ENCODE results near the gene FNDC10.
"Not testable (repeated sequence)": the region's sequence is repeated elsewhere in the genome, so short reads cannot be mapped to it uniquely, and the experiment has no call there.

Gene FNDC10

DNA sequence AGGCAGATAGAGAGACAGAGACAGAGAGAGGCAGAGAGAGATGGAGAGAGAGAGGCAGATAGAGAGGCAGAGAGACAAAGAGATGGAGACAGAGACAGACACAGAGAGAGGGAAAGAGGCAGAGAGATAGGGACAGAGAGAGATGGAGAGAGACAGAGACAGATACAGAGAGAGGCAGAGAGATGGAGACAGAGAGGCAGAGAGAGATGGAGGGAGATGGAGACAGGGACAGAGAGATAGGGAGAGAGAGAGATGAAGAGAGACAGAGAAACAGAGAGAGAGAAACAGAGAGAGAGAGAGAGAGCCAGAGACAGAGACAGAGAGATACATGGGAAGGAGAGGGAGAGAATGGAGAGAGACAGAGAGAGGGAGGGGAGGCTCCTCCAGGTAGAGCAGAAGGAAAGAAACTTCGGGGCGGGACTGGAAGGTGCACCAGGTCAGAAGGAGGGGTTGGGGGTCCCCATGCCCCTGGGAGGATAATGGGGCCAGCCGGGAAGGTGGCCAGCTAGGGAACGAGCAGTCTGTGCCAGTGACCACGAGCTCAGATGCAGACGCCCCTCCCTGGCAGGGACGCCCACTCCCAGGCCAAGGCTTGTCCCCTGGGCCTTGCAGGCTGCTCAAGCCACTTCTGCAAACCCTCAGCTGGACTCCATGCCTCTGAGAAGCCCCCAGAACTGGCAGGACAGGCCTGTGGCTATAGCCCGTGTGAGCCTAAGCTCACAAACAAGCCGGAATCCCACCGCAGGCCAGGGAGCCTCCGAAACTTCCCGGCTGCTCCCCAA is 3.3 kb downstream of the FNDC10 start:
- Histone ChIP-seq H3F3A (ENCODE audit: insufficient read depth, low read length) (no peaks in the 10 kb centered on the region), H2AFZ (ENCODE audit: low read length) (no peak overlapping the region), H3K36me3 (ENCODE audit: insufficient read depth, low read length) (no peaks in the 10 kb centered on the region), H3K27ac (ENCODE audit: low read depth, low read length, poor library complexity, severe bottlenecking) (no peak overlapping the region), H3K27me3 (ENCODE audit: insufficient read depth, low read length) (peaks cover 6% of the 10 kb centered on the region; the same call in 1 of the 2 replicates), H3K9me2 (ENCODE audit: low read depth, low read length) (no peaks in the 10 kb centered on the region), H3K4me2 (ENCODE audit: low read length) (no peak overlapping the region), H3K9me3 (ENCODE audit: low read length) (no peaks in the 10 kb centered on the region), H4K20me1 (ENCODE audit: insufficient read depth, low read length) (no peaks in the 10 kb centered on the region), H3K79me2 (ENCODE audit: insufficient read depth, low read length) (no peaks in the 10 kb centered on the region), H3K4me1 (ENCODE audit: insufficient read depth, low read length, severe bottlenecking) (no peaks in the 10 kb centered on the region), H3K4me3 (ENCODE audit: low read depth, low read length, poor library complexity, severe bottlenecking) (no peak overlapping the region), H3K9ac (ENCODE audit: low read length) (no peak overlapping the region)
- TF ChIP-seq, protein P1, sequence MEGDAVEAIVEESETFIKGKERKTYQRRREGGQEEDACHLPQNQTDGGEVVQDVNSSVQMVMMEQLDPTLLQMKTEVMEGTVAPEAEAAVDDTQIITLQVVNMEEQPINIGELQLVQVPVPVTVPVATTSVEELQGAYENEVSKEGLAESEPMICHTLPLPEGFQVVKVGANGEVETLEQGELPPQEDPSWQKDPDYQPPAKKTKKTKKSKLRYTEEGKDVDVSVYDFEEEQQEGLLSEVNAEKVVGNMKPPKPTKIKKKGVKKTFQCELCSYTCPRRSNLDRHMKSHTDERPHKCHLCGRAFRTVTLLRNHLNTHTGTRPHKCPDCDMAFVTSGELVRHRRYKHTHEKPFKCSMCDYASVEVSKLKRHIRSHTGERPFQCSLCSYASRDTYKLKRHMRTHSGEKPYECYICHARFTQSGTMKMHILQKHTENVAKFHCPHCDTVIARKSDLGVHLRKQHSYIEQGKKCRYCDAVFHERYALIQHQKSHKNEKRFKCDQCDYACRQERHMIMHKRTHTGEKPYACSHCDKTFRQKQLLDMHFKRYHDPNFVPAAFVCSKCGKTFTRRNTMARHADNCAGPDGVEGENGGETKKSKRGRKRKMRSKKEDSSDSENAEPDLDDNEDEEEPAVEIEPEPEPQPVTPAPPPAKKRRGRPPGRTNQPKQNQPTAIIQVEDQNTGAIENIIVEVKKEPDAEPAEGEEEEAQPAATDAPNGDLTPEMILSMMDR (IDR thresholded peaks at IDR 0.05; ENCODE audit: low read length) = no peak
- TF ChIP-seq EZH2 (IDR thresholded peaks at IDR 0.05; ENCODE audit: borderline replicate concordance, low read length) = no peak

DNA sequence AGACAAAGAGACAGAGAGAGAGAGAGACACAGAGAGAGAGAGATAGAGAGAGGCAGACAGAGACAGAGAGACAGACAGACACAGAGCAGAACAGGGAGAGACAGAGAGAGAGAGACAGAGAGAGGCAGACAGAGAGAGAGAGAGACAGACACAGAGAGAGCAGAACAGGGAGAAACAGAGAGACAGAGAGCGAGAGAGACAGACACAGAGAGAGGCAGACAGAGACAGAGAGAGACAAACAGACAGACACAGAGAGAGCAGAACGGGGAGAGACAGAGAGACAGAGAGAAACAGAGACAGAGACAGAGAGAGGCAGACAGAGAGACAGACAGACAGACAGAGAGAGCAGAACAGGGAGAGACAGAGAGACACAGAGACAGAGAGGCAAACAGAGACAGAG is 4.6 kb downstream of the FNDC10 start:
- not testable (repeated sequence) for H3K4me3 ChIP-seq (ENCODE audit: low read depth, low read length, poor library complexity, severe bottlenecking); H3F3A ChIP-seq (ENCODE audit: insufficient read depth, low read length); H3K4me1 ChIP-seq (ENCODE audit: insufficient read depth, low read length, severe bottlenecking); H3K4me2 ChIP-seq (ENCODE audit: low read length); H3K27ac ChIP-seq (ENCODE audit: low read depth, low read length, poor library complexity, severe bottlenecking); H2AFZ ChIP-seq (ENCODE audit: low read length); H3K79me2 ChIP-seq (ENCODE audit: insufficient read depth, low read length); H3K36me3 ChIP-seq (ENCODE audit: insufficient read depth, low read length); H3K27me3 ChIP-seq (ENCODE audit: insufficient read depth, low read length); H4K20me1 ChIP-seq (ENCODE audit: insufficient read depth, low read length); H3K9me3 ChIP-seq (ENCODE audit: low read length); H3K9ac ChIP-seq (ENCODE audit: low read length); H3K9me2 ChIP-seq (ENCODE audit: low read depth, low read length)

DNA sequence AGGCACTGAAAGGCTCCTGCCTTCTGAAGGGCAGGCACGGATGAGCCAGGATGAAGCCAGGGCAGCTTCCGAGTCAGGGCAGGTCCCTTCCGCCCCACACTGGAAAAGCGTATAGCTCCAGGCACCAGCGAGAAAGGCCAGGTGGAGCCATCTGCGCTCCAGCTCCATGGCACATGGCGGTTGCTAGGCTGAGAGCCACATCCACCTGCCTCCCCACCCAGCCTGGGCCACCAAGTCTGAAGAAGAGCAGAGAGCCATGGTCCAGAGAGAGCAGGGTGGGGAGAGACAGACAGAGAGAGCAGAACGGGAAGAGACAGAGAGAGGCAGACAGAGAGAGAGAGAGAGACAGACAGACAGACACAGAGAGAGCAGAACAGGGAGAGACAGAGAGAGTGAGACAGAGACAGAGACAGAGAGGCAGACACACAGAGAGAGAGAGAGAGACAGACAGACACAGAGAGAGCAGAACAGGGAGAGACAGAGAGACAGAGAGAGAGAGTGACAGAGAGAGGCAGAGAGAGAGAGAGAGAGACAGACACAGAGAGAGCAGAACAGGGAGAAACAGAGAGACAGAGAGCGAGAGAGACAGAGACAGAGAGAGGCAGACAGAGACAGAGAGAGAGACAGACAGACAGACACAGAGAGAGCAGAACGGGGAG is 5.2 kb downstream of the FNDC10 start:
- H3F3A ChIP-seq (ENCODE audit: insufficient read depth, low read length) = no peaks in the 10 kb centered on the region
- TF ChIP-seq, protein P1 (IDR thresholded peaks at IDR 0.05; ENCODE audit: low read length) = no peak
- no peak for TF ChIP-seq EZH2 (IDR thresholded peaks at IDR 0.05; ENCODE audit: borderline replicate concordance, low read length)
- H3K27ac ChIP-seq (ENCODE audit: low read depth, low read length, poor library complexity, severe bottlenecking) = no peak overlapping the region
- H3K4me3 ChIP-seq (ENCODE audit: low read depth, low read length, poor library complexity, severe bottlenecking) = no peak overlapping the region
- no peaks in the 10 kb centered on the region for H3K79me2 ChIP-seq (ENCODE audit: insufficient read depth, low read length)
- peaks cover 9% of the 10 kb centered on the region; the same call in 1 of the 2 replicates for H3K27me3 ChIP-seq (ENCODE audit: insufficient read depth, low read length)
- no peak overlapping the region for H3K9ac ChIP-seq (ENCODE audit: low read length)
- H3K4me1 ChIP-seq (ENCODE audit: insufficient read depth, low read length, severe bottlenecking) = no peaks in the 10 kb centered on the region
- H2AFZ ChIP-seq (ENCODE audit: low read length) = no peak overlapping the region
- H3K4me2 ChIP-seq (ENCODE audit: low read length) = no peak overlapping the region
- H3K9me3 ChIP-seq (ENCODE audit: low read length) = no peaks in the 10 kb centered on the region
- no peaks in the 10 kb centered on the region for H3K36me3 ChIP-seq (ENCODE audit: insufficient read depth, low read length)
- H4K20me1 ChIP-seq (ENCODE audit: insufficient read depth, low read length) = no peaks in the 10 kb centered on the region
- H3K9me2 ChIP-seq (ENCODE audit: low read depth, low read length) = no peaks in the 10 kb centered on the region

All from OCI-LY1 (cell line).